ENCODE results near the gene KIF1B. TPM values are rescaled to one million over a fixed set of nuclear protein-coding genes. Genes with fewer than 3 reads are reported as not detected.

KIF1B gene
- total RNA-seq, 1 donor from 2014 or later = 67.7 TPM

DNA sequence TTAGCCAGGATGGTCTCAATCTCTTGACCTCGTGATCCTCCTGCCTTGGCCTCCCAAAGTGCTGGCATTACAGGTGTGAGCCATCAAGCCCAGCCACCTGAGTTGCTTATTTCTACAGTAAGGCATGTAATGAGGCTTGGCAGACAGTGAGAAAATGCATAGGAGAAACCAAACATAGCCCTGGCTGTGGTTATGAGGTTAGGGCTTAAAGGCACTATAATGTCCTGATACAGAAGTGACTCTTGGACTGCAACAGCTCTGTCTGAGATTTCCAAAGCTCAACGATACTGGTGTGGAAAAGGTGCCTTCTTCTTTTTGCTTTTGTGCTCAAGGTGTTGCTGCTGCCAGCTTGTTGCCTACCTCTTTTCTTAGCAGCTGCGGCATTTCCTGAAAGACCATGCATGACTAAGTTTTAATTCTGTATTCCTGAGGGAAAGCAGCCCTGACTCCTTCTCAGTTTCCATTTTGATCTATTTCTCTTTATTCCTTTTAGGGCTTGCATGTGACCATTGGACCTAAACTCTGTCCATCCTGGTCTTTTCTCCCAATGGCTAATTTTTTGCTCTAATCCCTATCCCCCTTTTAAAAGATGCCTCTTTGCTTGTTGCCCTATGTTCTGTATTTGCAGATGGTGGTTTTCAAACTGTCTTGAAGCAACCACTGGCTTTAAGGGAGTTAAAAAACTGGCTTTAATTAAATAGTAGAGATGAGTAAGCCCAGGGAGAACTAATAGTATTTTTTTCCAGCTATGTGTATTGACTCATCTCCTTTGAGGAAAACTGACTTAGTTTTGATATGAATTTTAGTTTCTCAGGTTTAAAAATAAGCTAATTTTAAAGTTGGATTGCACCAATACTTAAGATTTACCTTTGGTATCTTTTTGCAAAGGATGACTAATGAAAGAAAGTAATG lies 70.3 kb downstream of the KIF1B start:
- Mint-ChIP-seq H3K27ac (no peak overlapping the region), H3K4me1 (peaks cover 3% of the 10 kb centered on the region), H3K36me3 (peaks cover 32% of the 10 kb centered on the region), H3K4me3 (no peak overlapping the region), H3K9me3 (no peaks in the 10 kb centered on the region), H3K27me3 (ENCODE audit: low read depth) (no peaks in the 10 kb centered on the region)
- TF ChIP-seq, protein P1, sequence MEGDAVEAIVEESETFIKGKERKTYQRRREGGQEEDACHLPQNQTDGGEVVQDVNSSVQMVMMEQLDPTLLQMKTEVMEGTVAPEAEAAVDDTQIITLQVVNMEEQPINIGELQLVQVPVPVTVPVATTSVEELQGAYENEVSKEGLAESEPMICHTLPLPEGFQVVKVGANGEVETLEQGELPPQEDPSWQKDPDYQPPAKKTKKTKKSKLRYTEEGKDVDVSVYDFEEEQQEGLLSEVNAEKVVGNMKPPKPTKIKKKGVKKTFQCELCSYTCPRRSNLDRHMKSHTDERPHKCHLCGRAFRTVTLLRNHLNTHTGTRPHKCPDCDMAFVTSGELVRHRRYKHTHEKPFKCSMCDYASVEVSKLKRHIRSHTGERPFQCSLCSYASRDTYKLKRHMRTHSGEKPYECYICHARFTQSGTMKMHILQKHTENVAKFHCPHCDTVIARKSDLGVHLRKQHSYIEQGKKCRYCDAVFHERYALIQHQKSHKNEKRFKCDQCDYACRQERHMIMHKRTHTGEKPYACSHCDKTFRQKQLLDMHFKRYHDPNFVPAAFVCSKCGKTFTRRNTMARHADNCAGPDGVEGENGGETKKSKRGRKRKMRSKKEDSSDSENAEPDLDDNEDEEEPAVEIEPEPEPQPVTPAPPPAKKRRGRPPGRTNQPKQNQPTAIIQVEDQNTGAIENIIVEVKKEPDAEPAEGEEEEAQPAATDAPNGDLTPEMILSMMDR (IDR thresholded peaks at IDR 0.05; ENCODE audit: unreplicated experiment) = no peak
- no peak for DNase-seq (ENCODE audit: low spot score in 2 of 2, unreplicated experiment in 2 of 2)

DNA sequence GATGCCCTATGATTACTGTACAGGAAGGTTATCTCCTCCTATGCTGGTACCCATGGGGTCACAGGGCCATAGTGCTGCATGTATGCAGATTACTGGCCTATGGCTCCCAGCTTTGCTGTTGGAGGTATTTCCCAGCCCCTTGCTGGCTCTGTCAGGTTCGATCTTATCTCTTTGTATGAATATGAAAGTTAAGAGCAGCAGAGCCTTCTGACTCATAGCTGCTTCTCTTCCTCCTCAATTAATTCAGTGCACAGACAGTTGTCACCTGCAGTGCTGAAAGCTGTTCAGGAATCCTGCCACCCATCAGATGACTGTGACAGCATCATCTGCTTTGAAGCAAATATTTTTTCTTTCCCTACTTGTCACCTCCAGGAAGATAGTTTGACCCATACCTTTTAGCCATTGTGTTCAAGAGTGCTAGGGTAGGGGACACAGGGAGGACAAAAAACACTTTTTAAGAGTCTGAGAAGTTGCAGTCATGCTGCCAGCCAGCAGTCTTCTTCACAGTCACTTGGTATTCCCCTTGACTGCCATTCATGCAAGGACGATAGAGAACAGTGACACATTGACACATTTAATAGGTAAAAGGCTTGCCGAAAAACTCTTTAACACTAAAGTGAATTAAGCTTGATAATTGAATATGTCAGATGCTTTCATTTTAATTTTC lies 73.1 kb downstream of the KIF1B start:
- H3K9me3 Mint-ChIP-seq = no peaks in the 10 kb centered on the region
- no peak overlapping the region for H3K4me3 Mint-ChIP-seq
- H3K27ac Mint-ChIP-seq = peak overlapping the region; percentile 40
- peaks cover 3% of the 10 kb centered on the region for H3K4me1 Mint-ChIP-seq
- H3K36me3 Mint-ChIP-seq = peaks cover 24% of the 10 kb centered on the region
- no peaks in the 10 kb centered on the region for H3K27me3 Mint-ChIP-seq (ENCODE audit: low read depth)
- TF ChIP-seq, protein P1 (IDR thresholded peaks at IDR 0.05; ENCODE audit: unreplicated experiment) = no peak
- DNase-seq (ENCODE audit: low spot score in 2 of 2, unreplicated experiment in 2 of 2) = no peak

GRCh38 chr1:10286244-10286643 lies 75.9 kb downstream of the KIF1B start:
- Mint-ChIP-seq H3K27ac (no peak overlapping the region), H3K4me3 (no peak overlapping the region), H3K27me3 (ENCODE audit: low read depth) (no peaks in the 10 kb centered on the region), H3K4me1 (peaks cover 3% of the 10 kb centered on the region), H3K9me3 (no peaks in the 10 kb centered on the region), H3K36me3 (peaks cover 31% of the 10 kb centered on the region)
- TF ChIP-seq, protein P1 (IDR thresholded peaks at IDR 0.05; ENCODE audit: unreplicated experiment) = no peak
- DNase-seq (ENCODE audit: low spot score in 2 of 2, unreplicated experiment in 2 of 2) = no peak

DNA sequence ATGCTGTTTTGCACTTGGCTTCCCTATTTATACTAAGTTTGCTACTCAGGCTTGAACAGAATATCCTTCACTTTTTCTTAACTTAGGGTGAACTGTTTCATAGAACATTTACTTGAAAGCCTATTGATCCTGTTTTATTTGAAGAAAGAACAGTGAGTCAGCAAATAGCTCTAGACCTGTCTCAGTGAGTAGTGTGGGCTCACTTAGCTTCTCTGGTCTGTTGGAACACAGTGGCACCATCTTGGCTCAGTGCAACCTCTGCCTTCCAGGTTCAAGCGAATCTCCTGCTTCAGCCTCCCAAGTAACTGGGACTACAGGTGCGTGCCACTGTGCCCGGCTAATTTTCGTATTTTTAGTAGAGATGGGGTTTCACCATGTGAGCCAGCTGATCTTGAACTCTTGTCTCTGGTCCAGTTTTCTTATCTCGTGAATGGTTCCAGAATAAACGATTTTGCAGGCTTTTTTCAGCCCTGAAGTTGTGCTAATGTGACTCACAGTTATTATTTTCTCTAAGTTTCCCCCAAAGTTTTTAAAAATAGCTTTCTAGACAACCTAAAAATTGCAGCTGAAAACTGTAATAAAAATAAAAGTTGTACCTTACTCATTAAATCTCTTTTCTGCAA lies 76.8 kb downstream of the KIF1B start:
- DNase-seq (ENCODE audit: low spot score in 2 of 2, unreplicated experiment in 2 of 2) = no peak
- H3K27me3 Mint-ChIP-seq (ENCODE audit: low read depth) = no peaks in the 10 kb centered on the region
- H3K4me1 Mint-ChIP-seq = peaks cover 3% of the 10 kb centered on the region
- no peak overlapping the region for H3K4me3 Mint-ChIP-seq
- no peaks in the 10 kb centered on the region for H3K9me3 Mint-ChIP-seq
- no peak overlapping the region for H3K27ac Mint-ChIP-seq
- TF ChIP-seq, protein P1 (IDR thresholded peaks at IDR 0.05; ENCODE audit: unreplicated experiment) = no peak
- peaks cover 34% of the 10 kb centered on the region for H3K36me3 Mint-ChIP-seq

DNA sequence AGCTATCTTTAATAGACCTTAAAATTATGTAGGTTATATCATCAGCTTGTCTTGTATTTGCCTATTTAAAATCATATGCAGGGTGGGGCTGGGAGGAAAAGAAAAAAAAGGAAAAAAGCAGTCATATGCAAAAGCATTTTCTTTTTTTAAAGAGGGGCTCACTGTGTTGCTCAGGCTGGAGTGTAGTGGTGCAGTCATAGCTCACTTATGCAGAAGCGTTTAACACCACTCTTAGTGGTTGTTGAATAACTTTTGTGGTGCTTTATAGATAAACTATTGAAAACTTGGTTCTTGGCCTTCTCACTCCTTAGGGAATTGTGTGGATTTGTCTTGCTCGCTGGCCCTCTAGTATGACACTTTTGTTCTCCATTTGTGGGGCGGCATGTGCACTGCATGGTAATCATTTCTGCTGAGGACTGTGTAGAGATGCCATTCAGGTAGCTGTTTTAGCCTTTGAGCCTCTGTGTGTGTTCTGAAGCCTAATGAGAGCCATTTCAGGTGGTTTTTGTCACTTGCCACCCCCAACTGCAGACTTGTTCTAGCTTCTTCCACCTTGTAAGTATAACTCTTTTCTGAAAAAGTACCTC lies 77.8 kb downstream of the KIF1B start:
- H3K27ac Mint-ChIP-seq = no peak overlapping the region

More for the DNA sequence above, 77.8 kb downstream of the KIF1B start:
- peaks cover 3% of the 10 kb centered on the region for H3K4me1 Mint-ChIP-seq
- H3K27me3 Mint-ChIP-seq (ENCODE audit: low read depth) = no peaks in the 10 kb centered on the region
- peaks cover 36% of the 10 kb centered on the region for H3K36me3 Mint-ChIP-seq
- no peaks in the 10 kb centered on the region for H3K9me3 Mint-ChIP-seq
- TF ChIP-seq, protein P1 (IDR thresholded peaks at IDR 0.05; ENCODE audit: unreplicated experiment) = no peak
- no peak for DNase-seq (ENCODE audit: low spot score in 2 of 2, unreplicated experiment in 2 of 2)
- H3K4me3 Mint-ChIP-seq = no peak overlapping the region
